PC-3 (cell line): ENCODE results near the gene C9orf43. TPM values are rescaled to one million over a fixed set of nuclear protein-coding genes. Genes with fewer than 3 reads are reported as not detected.
A peak's percentile ranks its signal among the peaks of the same experiment; 100 is the strongest.

Experiments used
- ATAC-seq: fragments of 200-7000 bp; cut with Tn5 transposase; 2 replicates; pipeline ENCODE4 v1.9.1; 2020; ENCODE audit warnings: mild to moderate bottlenecking, moderate library complexity
- Bru-seq: library from RNA; stranded (reverse); fragments of 400-500 nt; gene quantifications from one replicate; lab custom pipeline; 2021; lab: Mats Ljungman, UMichigan
- BruChase-seq, 2 experiments: library from RNA; stranded (reverse); fragments of 400-500 nt; gene quantifications; one replicate each; lab custom pipeline; 2021; lab: Mats Ljungman, UMichigan
- BruUV-seq: library from RNA; stranded (reverse); fragments of 400-500 nt; replicated peaks from 2 replicates; lab custom pipeline; 2021; lab: Mats Ljungman, UMichigan
- CTCF ChIA-PET: fragments of 300-600 bp; sonication (Branson Sonifier 250); formaldehyde crosslinking; loops from one replicate; lab custom pipeline; 2022; ENCODE audit warnings: antibody characterized with exemption; lab: Charles Lee
- POLR2A ChIA-PET: fragments of 300-600 bp; sonication (Branson Sonifier 250); formaldehyde crosslinking; loops from one replicate; lab custom pipeline; 2022; ENCODE audit warnings: antibody characterized with exemption; ENCODE audit not compliant: unreplicated experiment; lab: Charles Lee
- DNase-seq: peaks from one replicate; pipeline ENCODE4 v3.0.0-alpha.2; 2015
- H2AFZ ChIP-seq: fragments of 300-600 bp; sonication (generic); 2 replicates; pipeline ENCODE4 v1.6.0; 2016; ENCODE audit warnings: antibody characterized with exemption, low read length
- H3F3A ChIP-seq: fragments of 300-600 bp; sonication (generic); one replicate; pipeline ENCODE4 v1.6.0; 2017; ENCODE audit warnings: antibody characterized with exemption, low read length, control low read depth, mild to moderate bottlenecking; ENCODE audit not compliant: unreplicated experiment
- H3K27ac ChIP-seq: fragments of 300-600 bp; sonication (generic); 2 replicates; pipeline ENCODE4 v1.5.1; 2016; ENCODE audit warnings: mild to moderate bottlenecking, low read length
- H3K27me3 ChIP-seq: fragments of 300-600 bp; sonication (generic); 2 replicates; pipeline ENCODE4 v1.6.1; 2016; ENCODE audit warnings: low read length, mixed read lengths
- H3K36me3 ChIP-seq: fragments of 300-600 bp; sonication (generic); 2 replicates; pipeline ENCODE4 v1.6.1; 2016; ENCODE audit warnings: low read depth, mixed run types, low read length, mixed read lengths
- H3K4me1 ChIP-seq: fragments of 300-600 bp; sonication (generic); 2 replicates; pipeline ENCODE4 v1.5.1; 2016; ENCODE audit warnings: low read length; ENCODE audit not compliant: insufficient read depth
- H3K4me2 ChIP-seq: fragments of 300-600 bp; sonication (generic); 2 replicates; pipeline ENCODE4 v1.6.0; 2016; ENCODE audit warnings: low read length
- H3K4me3 ChIP-seq: fragments of 300-600 bp; sonication (generic); 2 replicates; pipeline ENCODE4 v1.5.1; 2016; ENCODE audit warnings: mild to moderate bottlenecking, low read length, mixed read lengths
- H3K79me2 ChIP-seq: fragments of 300-600 bp; sonication (generic); 2 replicates; pipeline ENCODE4 v1.6.1; 2017; ENCODE audit warnings: low read length, mixed read lengths
- H3K9ac ChIP-seq: fragments of 300-600 bp; sonication (generic); 2 replicates; pipeline ENCODE4 v1.6.0; 2016; ENCODE audit warnings: mild to moderate bottlenecking, low read length
- H3K9me2 ChIP-seq: fragments of 300-600 bp; sonication (generic); replicated peaks from 2 replicates; pipeline ENCODE4 v1.6.1; 2016; ENCODE audit warnings: mixed run types, low read length, mixed read lengths
- H3K9me3 ChIP-seq: fragments of 300-600 bp; sonication (generic); 2 replicates; pipeline ENCODE4 v1.6.1; 2016; ENCODE audit warnings: low read length, mixed read lengths
- H4K20me1 ChIP-seq: fragments of 300-600 bp; sonication (generic); 2 replicates; pipeline ENCODE4 v1.6.1; 2016; ENCODE audit warnings: low read length, mixed read lengths
- CTCF ChIP-seq: fragments of 300-600 bp; sonication (generic); conservative IDR thresholded peaks from 2 replicates; pipeline ENCODE4 v1.5.1; 2017; ENCODE audit warnings: antibody characterized with exemption, low read depth, mild to moderate bottlenecking, low read length
- EZH2 ChIP-seq: fragments of 300-600 bp; sonication (generic); IDR thresholded peaks from one replicate; pipeline ENCODE4 v1.6.1; 2017; ENCODE audit warnings: antibody characterized with exemption, mild to moderate bottlenecking, low read length; ENCODE audit not compliant: unreplicated experiment
- EZH2phosphoT487 ChIP-seq: fragments of 300-600 bp; sonication (generic); IDR thresholded peaks from 2 replicates; pipeline ENCODE4 v1.6.1; 2018; ENCODE audit warnings: mild to moderate bottlenecking, antibody characterized with exemption, low read length, borderline replicate concordance
- intact Hi-C: fragments of 100-400 bp; cut with micrococcal nuclease; formaldehyde crosslinking; loops from 2 replicates; pipeline ENCODE4 v1.9.0; 2023
- long read RNA-seq: library from polyadenylated mRNA; unstranded; transcript quantifications from one replicate; pipeline ENCODE4 v2.0.0, GENCODE V29; 2021; ENCODE audit not compliant: unreplicated experiment
- total RNA-seq: library from RNA; depleted of rRNA; stranded (reverse); fragments of >200 nt; gene quantifications from 2 replicates; pipeline ENCODE4 v1.2.3, GENCODE V29; 2014; rRNA removed

The C9orf43 gene, protein sequence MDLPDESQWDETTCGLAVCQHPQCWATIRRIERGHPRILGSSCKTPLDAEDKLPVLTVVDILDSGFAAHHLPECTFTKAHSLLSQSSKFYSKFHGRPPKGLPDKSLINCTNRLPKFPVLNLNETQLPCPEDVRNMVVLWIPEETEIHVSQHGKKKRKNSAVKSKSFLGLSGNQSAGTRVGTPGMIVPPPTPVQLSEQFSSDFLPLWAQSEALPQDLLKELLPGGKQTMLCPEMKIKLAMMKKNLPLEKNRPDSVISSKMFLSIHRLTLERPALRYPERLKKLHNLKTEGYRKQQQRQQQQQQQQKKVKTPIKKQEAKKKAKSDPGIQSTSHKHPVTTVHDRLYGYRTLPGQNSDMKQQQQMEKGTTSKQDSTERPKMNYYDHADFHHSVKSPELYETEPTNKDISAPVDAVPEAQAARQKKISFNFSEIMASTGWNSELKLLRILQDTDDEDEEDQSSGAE
- total RNA-seq = 0.29 and 0.52 TPM in 2 replicates
- percentile 43 among the genes with signal in this experiment for Bru-seq, nascent RNA
- percentile 50 among the genes with signal in this experiment for BruChase-seq, experiment 1, labeled RNA remaining after a 6-hour chase
- BruChase-seq, experiment 2, labeled RNA remaining after a 2-hour chase = percentile 45 among the genes with signal in this experiment
- long read RNA-seq = 0 reads

GRCh38 chr9:113410207-113410864 lies at the start of gene C9orf43, which contains the start of gene POLE3:
Gene C9orf43, plus strand, starts transcription at chr9:113410747. Its CDS starts 2,747 bp downstream, at chr9:113413494.
Gene POLE3, minus strand, starts transcription at chr9:113410675. Its CDS starts 382 bp downstream, at chr9:113410293.
- POLR2A ChIA-PET = interaction anchor here (0.7 to 0.9 kb wide), 2 partner anchors 135 to 477 kb away, joined by 3 to 4 read pairs; partner anchors contain the start of gene CDC26
- peak within 1 kb of the TSS; percentile 96 for H3K27ac ChIP-seq
- intact Hi-C loops = no loop called here
- CTCF ChIA-PET = interaction anchor here (0.5 to 0.9 kb wide), 2 partner anchors 201 to 248 kb away, joined by 3 to 6 read pairs; no protein-coding TSS in a partner anchor
- no peaks in the 10 kb centered on the region for H4K20me1 ChIP-seq
- H3K27me3 ChIP-seq = no peaks in the 10 kb centered on the region
- TF ChIP-seq CTCF (no peak), EZH2phosphoT487 (no peak), EZH2 (no peak)
- peak within 1 kb of the TSS; percentile 100 for H3K9ac ChIP-seq
- H3K4me1 ChIP-seq = peaks cover 17% of the 10 kb centered on the region
- no TSS peak for BruUV-seq
- DNase-seq (peak; percentile 90), ATAC-seq (peak; percentile 94)
- H3K4me2 ChIP-seq = peak within 1 kb of the TSS; percentile 97
- peak within 1 kb of the TSS; percentile 99 for H3K4me3 ChIP-seq
- peak within 1 kb of the TSS; percentile 94 for H2AFZ ChIP-seq
- peaks cover 14% of the 10 kb centered on the region for H3K36me3 ChIP-seq
- no peaks in the 10 kb centered on the region for H3K9me3 ChIP-seq
- peaks cover 31% of the 10 kb centered on the region for H3K79me2 ChIP-seq
- no peaks in the 10 kb centered on the region for H3F3A ChIP-seq
- no peaks in the 10 kb centered on the region for H3K9me2 ChIP-seq

DNA sequence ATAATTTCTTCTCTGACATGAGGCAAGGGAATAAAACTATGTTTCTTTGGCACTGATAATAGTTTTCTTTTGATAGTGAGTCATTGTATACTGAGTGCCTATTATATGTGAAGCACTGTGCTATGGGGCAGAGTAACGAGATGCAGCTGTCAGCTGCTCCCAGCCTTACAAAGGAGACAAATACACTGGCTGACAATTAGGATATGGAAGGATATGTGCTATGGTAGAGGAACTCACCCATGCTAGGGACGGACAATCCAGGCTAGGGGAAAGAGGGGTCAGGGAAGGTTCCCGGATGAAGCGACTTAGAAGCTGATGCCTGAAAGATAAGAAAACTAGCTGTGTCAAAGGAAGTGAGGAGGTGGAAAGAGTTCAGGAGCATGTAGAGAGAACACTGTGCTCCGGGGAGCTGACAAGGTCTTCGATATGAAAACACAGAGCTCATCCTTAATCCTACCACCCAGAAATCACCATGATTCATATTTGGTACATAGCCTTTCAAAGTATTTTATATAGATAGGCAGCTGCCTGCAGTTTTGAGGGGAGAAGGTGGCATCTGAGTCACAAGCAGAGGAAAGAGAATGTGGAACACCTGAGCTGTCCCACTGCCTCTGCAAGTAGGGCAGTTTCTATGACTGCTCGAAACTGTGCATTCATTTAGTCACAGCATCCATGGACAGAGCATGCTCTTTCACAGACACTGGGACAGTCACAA lies 49.1 kb upstream of the C9orf43 start:
- H3K9ac ChIP-seq = no peak overlapping the region
- 0 out of 2 replicates have a peak overlapping the region, but pooled peaks have one; percentile 51 for H3K4me2 ChIP-seq
- no peak overlapping the region for H3K27ac ChIP-seq
- peaks cover 13% of the 10 kb centered on the region for H3K4me1 ChIP-seq
- ATAC-seq = peak; percentile 95
- H3K36me3 ChIP-seq = no peaks in the 10 kb centered on the region
- H3F3A ChIP-seq = no peaks in the 10 kb centered on the region
- H3K27me3 ChIP-seq = no peaks in the 10 kb centered on the region
- ChIA-PET CTCF (no interaction called here), POLR2A (no interaction called here)
- peak; percentile 37 for DNase-seq
- no peak for TF ChIP-seq EZH2phosphoT487
- TF ChIP-seq CTCF = no peak
- no peak for TF ChIP-seq EZH2
- no peak overlapping the region for H3K4me3 ChIP-seq
- H3K9me2 ChIP-seq = no peaks in the 10 kb centered on the region
- H3K79me2 ChIP-seq = no peaks in the 10 kb centered on the region
- no peaks in the 10 kb centered on the region for H3K9me3 ChIP-seq
- H4K20me1 ChIP-seq = no peaks in the 10 kb centered on the region
- no TSS peak for BruUV-seq
- intact Hi-C loops = no loop called here
- no peak overlapping the region for H2AFZ ChIP-seq
